Measurements from ENCODE around the gene MSANTD7. TPM values are rescaled to one million over a fixed set of nuclear protein-coding genes. Genes with fewer than 3 reads are reported as not detected.

MSANTD7 gene
- total and polyA plus RNA-seq, 10 of the 15 experiments (the other 5 are each of a cell fraction or from before 2014, with no cell fraction given): 3.5 to 22.8 (median 18.5) TPM

DNA sequence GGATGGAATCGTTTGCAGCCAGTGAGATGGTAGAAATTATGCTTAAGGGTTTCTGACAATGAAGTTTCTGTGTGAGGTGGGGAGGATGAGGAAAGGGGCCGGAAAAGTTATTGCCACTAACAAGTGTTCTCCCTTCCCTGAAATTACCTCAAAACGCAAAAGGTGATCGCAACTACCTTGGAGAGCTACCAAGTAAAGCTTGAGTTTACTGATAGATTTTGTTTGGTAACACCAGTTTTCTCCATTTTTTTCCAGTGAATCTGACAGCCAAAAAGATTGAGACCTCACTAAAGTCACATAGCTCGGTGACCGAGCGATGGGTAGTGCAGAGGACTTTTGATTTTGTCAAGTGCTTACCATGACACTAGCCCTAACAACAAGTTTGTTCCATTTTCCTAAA, 42.1 kb downstream of the MSANTD7 start:
- Histone ChIP-seq H2AFZ (ENCODE audit: control insufficient read depth, low read depth, low read length) (no peak overlapping the region), H3K27ac (ENCODE audit: control insufficient read depth, insufficient read depth) (0 out of 2 replicates have a peak overlapping the region, but pooled peaks have one; percentile 22), H4K20me1 (ENCODE audit: control insufficient read depth, insufficient read depth) (no peaks in the 10 kb centered on the region), H3K4me3 (peak overlapping the region; percentile 89), H3K27me3 (replicated peaks in 1 of 2; ENCODE audit: control insufficient read depth in 2 of 2, insufficient read depth in 2 of 2, low read length in 1 of 2) (no peaks in the 10 kb centered on the region), H3K4me2 (ENCODE audit: control insufficient read depth, insufficient read depth) (peak overlapping the region; percentile 72), H3K36me3 (ENCODE audit: control insufficient read depth in 2 of 2, insufficient read depth in 2 of 2, low read length in 1 of 2) (peaks cover 0 to 7% of the 10 kb centered on the region in 2 experiments; a peak in 1 of 4 replicates), H3K4me1 (ENCODE audit: control insufficient read depth, insufficient read depth, low read length) (peaks cover 5% of the 10 kb centered on the region; the same call in 1 of the 2 replicates), H3K9me3 (replicated peaks; ENCODE audit: control insufficient read depth, insufficient read depth, low read length) (no peaks in the 10 kb centered on the region), H3K79me2 (ENCODE audit: control insufficient read depth, insufficient read depth, low read length) (peaks cover 76% of the 10 kb centered on the region), H3K9ac (ENCODE audit: control insufficient read depth, insufficient read depth, low read length) (peak overlapping the region; percentile 84; the same call in 1 of the 2 replicates)
- ChIA-PET SMC1A (ENCODE audit: uncharacterized antibody, unreplicated experiment) (interaction anchor here (0.6 to 5.2 kb wide), 6 partner anchors 9 to 74 kb away, joined by 3 to 23 read pairs (median 10); partner anchors contain the start of genes CDNF, DCLRE1C, HSPA14 and MSANTD7), CTCF (interaction anchor here (0.6 to 3.8 kb wide), 9 partner anchors 9 to 292 kb away, joined by 3 to 17 read pairs (median 4); partner anchors contain the start of genes CDNF, DCLRE1C, HSPA14 and MSANTD7), RAD21 (ENCODE audit: unreplicated experiment) (interaction anchor here (1.4 to 1.9 kb wide), 2 partner anchors 42 to 73 kb away, joined by 5 to 11 read pairs; partner anchors contain the start of genes CDNF, HSPA14 and MSANTD7), POLR2A (interaction anchor here (1.4 to 1.5 kb wide), 4 partner anchors 9 to 73 kb away, joined by 3 to 7 read pairs (median 4); partner anchors contain the start of genes CDNF, HSPA14 and MSANTD7)
- BruUV-seq (replicated peaks): TSS peak; percentile 65
- ATAC-seq (no peak), DNase-seq (ENCODE audit: low read depth, low spot score) (no peak), FAIRE-seq (no peak)
- WGBS (ENCODE audit: insufficient coverage, insufficient replicate concordance, low lambda C conversion rate, missing lambda C conversion rate): 85% methylated on average over 7 of the region's 7 CpGs
- intact Hi-C loops (cut with micrococcal nuclease; ENCODE audit: unreplicated experiment): loop anchor here (10.0 kb wide), 1 partner anchor 225 kb away; no protein-coding TSS in a partner anchor
- TF ChIP-seq, protein P1, sequence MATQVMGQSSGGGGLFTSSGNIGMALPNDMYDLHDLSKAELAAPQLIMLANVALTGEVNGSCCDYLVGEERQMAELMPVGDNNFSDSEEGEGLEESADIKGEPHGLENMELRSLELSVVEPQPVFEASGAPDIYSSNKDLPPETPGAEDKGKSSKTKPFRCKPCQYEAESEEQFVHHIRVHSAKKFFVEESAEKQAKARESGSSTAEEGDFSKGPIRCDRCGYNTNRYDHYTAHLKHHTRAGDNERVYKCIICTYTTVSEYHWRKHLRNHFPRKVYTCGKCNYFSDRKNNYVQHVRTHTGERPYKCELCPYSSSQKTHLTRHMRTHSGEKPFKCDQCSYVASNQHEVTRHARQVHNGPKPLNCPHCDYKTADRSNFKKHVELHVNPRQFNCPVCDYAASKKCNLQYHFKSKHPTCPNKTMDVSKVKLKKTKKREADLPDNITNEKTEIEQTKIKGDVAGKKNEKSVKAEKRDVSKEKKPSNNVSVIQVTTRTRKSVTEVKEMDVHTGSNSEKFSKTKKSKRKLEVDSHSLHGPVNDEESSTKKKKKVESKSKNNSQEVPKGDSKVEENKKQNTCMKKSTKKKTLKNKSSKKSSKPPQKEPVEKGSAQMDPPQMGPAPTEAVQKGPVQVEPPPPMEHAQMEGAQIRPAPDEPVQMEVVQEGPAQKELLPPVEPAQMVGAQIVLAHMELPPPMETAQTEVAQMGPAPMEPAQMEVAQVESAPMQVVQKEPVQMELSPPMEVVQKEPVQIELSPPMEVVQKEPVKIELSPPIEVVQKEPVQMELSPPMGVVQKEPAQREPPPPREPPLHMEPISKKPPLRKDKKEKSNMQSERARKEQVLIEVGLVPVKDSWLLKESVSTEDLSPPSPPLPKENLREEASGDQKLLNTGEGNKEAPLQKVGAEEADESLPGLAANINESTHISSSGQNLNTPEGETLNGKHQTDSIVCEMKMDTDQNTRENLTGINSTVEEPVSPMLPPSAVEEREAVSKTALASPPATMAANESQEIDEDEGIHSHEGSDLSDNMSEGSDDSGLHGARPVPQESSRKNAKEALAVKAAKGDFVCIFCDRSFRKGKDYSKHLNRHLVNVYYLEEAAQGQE (IDR thresholded peaks at IDR 0.05; ENCODE audit: low read depth, low read length): peak; percentile 77
- TF ChIP-seq WRNIP1 (IDR thresholded peaks at IDR 0.05; ENCODE audit: borderline replicate concordance, low read depth, low read length) (no peak), NFIC (IDR thresholded peaks at IDR 0.05; ENCODE audit: low read depth, low read length) (no peak), BACH1 (IDR thresholded peaks at IDR 0.05; ENCODE audit: borderline replicate concordance) (no peak), ESRRA (IDR thresholded peaks at IDR 0.05; ENCODE audit: low read length) (no peak)
- in situ Hi-C loops (cut with MboI): no loop called here

Measured in GM12878 (cell line).